HepG2 (cell line): ENCODE data around the gene HEMK1. TPM values are rescaled to one million over a fixed set of nuclear protein-coding genes. Genes with fewer than 3 reads are reported as not detected.

Experiments
- ATAC-seq: fragments of 200-7000 bp; cut with Tn5 transposase; 3 replicates; pipeline ENCODE4 v1.9.1; 2020; ENCODE audit warnings: mild to moderate bottlenecking, moderate library complexity
- BruUV-seq: library from RNA; stranded (reverse); fragments of 400-500 nt; replicated peaks from 2 replicates; lab custom pipeline; 2021; lab: Mats Ljungman, UMichigan
- CTCF ChIA-PET: fragments of 300-600 bp; formaldehyde crosslinking; extraction: SDS; loops from one replicate; lab custom pipeline; 2021; ENCODE audit warnings: low total read pairs, inconsistent platforms, low intra/inter-chr PET ratio; lab: Yijun Ruan, JAX
- POLR2A ChIA-PET: fragments of 350-600 bp; sonication (Branson Sonifier 250); formaldehyde crosslinking; loops from one replicate; lab custom pipeline; 2020; ENCODE audit warnings: antibody characterized with exemption, inconsistent platforms; lab: Yijun Ruan, JAX
- DNase-seq: peaks from one replicate; pipeline ENCODE4 v3.0.0-alpha.2; 2015; ENCODE audit warnings: low spot score
- FAIRE-seq: peaks from 3 replicates; lab custom pipeline; 2011; peaks lifted over from hg19 to GRCh38; lab: Jason Lieb, UNC
- H2AFZ ChIP-seq: one replicate; pipeline ENCODE4 v1.6.1; 2011; ENCODE audit warnings: low read length, inconsistent platforms
- H3K27ac ChIP-seq: fragments of 300-600 bp; 3 replicates; pipeline ENCODE4 v1.8.0; 2011; ENCODE audit warnings: mixed run types, mild to moderate bottlenecking, mixed read lengths, low read length, inconsistent platforms; ENCODE audit not compliant: insufficient read depth; ENCODE audit errors: extremely low read length
- H3K27me3 ChIP-seq, 2 experiments: fragments of 200-600 bp in 1 of 2; 2 replicates in 1 of 2; 3 replicates in 1 of 2; pipeline versions ENCODE4 v1.6.0 to v1.8.0; 2011; ENCODE audit warnings: low read length in 2 of 2, mild to moderate bottlenecking in 2 of 2, moderate library complexity in 2 of 2, inconsistent platforms in 1 of 2; ENCODE audit not compliant: insufficient read depth in 2 of 2, control insufficient read depth in 1 of 2
- H3K36me3 ChIP-seq, 2 experiments: fragments of 200-600 bp in 1 of 2; replicated peaks in 1 of 2; 2 replicates in 1 of 2; 3 replicates in 1 of 2; pipeline versions ENCODE4 v1.5.1 to v1.8.0; 2011; ENCODE audit warnings: low read length in 2 of 2, inconsistent platforms in 1 of 2; ENCODE audit not compliant: insufficient read depth in 2 of 2, control insufficient read depth in 1 of 2
- H3K4me1 ChIP-seq: 2 replicates; pipeline ENCODE4 v1.5.1; 2012; ENCODE audit warnings: low read length, inconsistent platforms; ENCODE audit not compliant: insufficient read depth
- H3K4me2 ChIP-seq: 2 replicates; pipeline ENCODE4 v1.6.0; 2011; ENCODE audit warnings: low read depth, low read length, inconsistent platforms
- H3K4me3 ChIP-seq, 3 experiments: fragments of 200-600 bp in 1 of 3; sonication (generic), shearing (Covaris generic) in 1 of 3; replicated peaks in 1 of 3; 2 replicates each; pipeline ENCODE4 v1.5.1; 2011 to 2016; ENCODE audit warnings: low read length in 3 of 3, inconsistent platforms in 2 of 3, low read depth in 2 of 3, mild to moderate bottlenecking in 2 of 3, control low read depth in 1 of 3, mixed read lengths in 1 of 3; ENCODE audit not compliant: insufficient read depth in 1 of 3
- H3K79me2 ChIP-seq: one replicate; pipeline ENCODE4 v1.6.1; 2011; ENCODE audit warnings: low read length, inconsistent platforms; ENCODE audit not compliant: insufficient read depth
- H3K9ac ChIP-seq: 2 replicates; pipeline ENCODE4 v1.6.0; 2011; ENCODE audit warnings: mild to moderate bottlenecking, low read depth, low read length, inconsistent platforms; ENCODE audit not compliant: insufficient read depth
- H3K9me3 ChIP-seq: 2 replicates; pipeline ENCODE4 v1.5.1; 2012; ENCODE audit warnings: mild to moderate bottlenecking, low read length
- H4K20me1 ChIP-seq: 2 replicates; pipeline ENCODE4 v1.6.0; 2011; ENCODE audit warnings: inconsistent platforms, mild to moderate bottlenecking, low read length, moderate library complexity; ENCODE audit not compliant: insufficient read depth
- ARHGAP35 ChIP-seq: sonication (generic); formaldehyde crosslinking; IDR thresholded peaks from 2 replicates; pipeline ENCODE4 v1.9.0; 2022; ENCODE audit warnings: mild to moderate bottlenecking, inconsistent platforms, moderate library complexity, missing genetic modification reagents, borderline replicate concordance
- FOXC1 ChIP-seq: sonication (generic); formaldehyde crosslinking; IDR thresholded peaks from 2 replicates; pipeline ENCODE4 v1.8.0; 2022; ENCODE audit warnings: mild to moderate bottlenecking, missing genetic modification reagents, borderline replicate concordance
- FOXJ3 ChIP-seq: sonication (generic); formaldehyde crosslinking; IDR thresholded peaks from 2 replicates; pipeline ENCODE4 v1.4.0; 2020; ENCODE audit warnings: missing genetic modification reagents, mild to moderate bottlenecking, borderline replicate concordance
- NCOA2 ChIP-seq: sonication (generic); formaldehyde crosslinking; IDR thresholded peaks from 2 replicates; pipeline ENCODE4 v1.8.0; 2022; ENCODE audit warnings: inconsistent platforms
- SCMH1 ChIP-seq: sonication (generic); formaldehyde crosslinking; IDR thresholded peaks from 2 replicates; pipeline ENCODE4 v1.9.0; 2021; ENCODE audit warnings: missing genetic modification reagents, mild to moderate bottlenecking, borderline replicate concordance
- TCF7 ChIP-seq: sonication (generic); IDR thresholded peaks from 2 replicates; pipeline ENCODE4 v1.6.1; 2016; ENCODE audit warnings: antibody characterized with exemption, low read depth
- THAP11 ChIP-seq: IDR thresholded peaks from 2 replicates; pipeline ENCODE4 v1.6.1; 2016; ENCODE audit warnings: missing biosample characterization, missing genetic modification reagents
- ZBTB38 ChIP-seq: sonication (generic); formaldehyde crosslinking; IDR thresholded peaks from 2 replicates; pipeline ENCODE4 v1.5.1; 2020; ENCODE audit warnings: mild to moderate bottlenecking, missing genetic modification reagents
- ZBTB7A ChIP-seq: sonication (generic); formaldehyde crosslinking; IDR thresholded peaks from 2 replicates; pipeline ENCODE4 v1.8.0; 2022; ENCODE audit warnings: mild to moderate bottlenecking, missing genetic modification reagents
- ZFX ChIP-seq: sonication (generic); formaldehyde crosslinking; IDR thresholded peaks from 2 replicates; pipeline ENCODE4 v1.4.0; 2020; ENCODE audit warnings: mild to moderate bottlenecking, low read depth, missing genetic modification reagents, moderate library complexity
- ZNF468 ChIP-seq: sonication (generic); formaldehyde crosslinking; IDR thresholded peaks from 2 replicates; pipeline ENCODE4 v1.8.0; 2022; ENCODE audit warnings: mild to moderate bottlenecking, moderate library complexity, missing genetic modification reagents
- ZNF547 ChIP-seq: sonication (generic); formaldehyde crosslinking; IDR thresholded peaks from 2 replicates; pipeline ENCODE4 v1.5.1; 2020; ENCODE audit warnings: mild to moderate bottlenecking, missing genetic modification reagents
- ZSCAN20 ChIP-seq: sonication (generic); formaldehyde crosslinking; IDR thresholded peaks from 2 replicates; pipeline ENCODE4 v1.4.0; 2020; ENCODE audit warnings: missing genetic modification reagents, mild to moderate bottlenecking, borderline replicate concordance
- WGBS: methylation state at CpG from one replicate; pipeline ENCODE4 v1.1.6; 2017; ENCODE audit warnings: low lambda C conversion rate; 5-methylcytosine and 5-hydroxymethylcytosine counted together
- in situ Hi-C: cut with HindIII; loops from 2 replicates; pipeline ENCODE4 v1.10.0; 2017; ENCODE audit warnings: low pct_unique_long_range_greater_than_20kb; ENCODE audit not compliant: extremely low pct_ligation_motif_present
- intact Hi-C: fragments of 100-400 bp; cut with micrococcal nuclease; formaldehyde crosslinking; loops from one replicate; pipeline ENCODE4 v1.10.0; 2022; ENCODE audit not compliant: unreplicated experiment
- polyA plus RNA-seq, 8 experiments: library from polyadenylated mRNA; depleted of rRNA in 3 of 8; stranded (reverse) in 7 of 8; unstranded in 1 of 8; fragments of >200 nt; fragmentation: Illumina TruSeq in 4 of 8; extraction: Trizol in 4 of 8; gene quantifications; 2 replicates each; pipeline versions ENCODE4 v1.2.1 to v1.2.3, GENCODE V29; 2011 to 2016; ENCODE audit warnings: low read depth in 4 of 8, missing spikeins in 1 of 8, mixed read lengths in 1 of 8; ENCODE audit not compliant: insufficient read depth in 1 of 8
- total RNA-seq, 5 experiments: library from RNA; depleted of rRNA; stranded (reverse); fragments of >200 nt; fragmentation: Illumina TruSeq; extraction: Trizol; gene quantifications; 2 replicates each; pipeline ENCODE4 v1.2.3, GENCODE V29; 2016; ENCODE audit warnings: low read depth in 1 of 5
- TF ChIP-seq, protein P1 (sequence below): sonication (generic); formaldehyde crosslinking; conservative IDR thresholded peaks from 2 replicates; pipeline ENCODE4 v1.8.0; 2022; ENCODE audit warnings: low read depth, missing genetic modification reagents
- TF ChIP-seq, protein P2 (sequence below): sonication (generic); formaldehyde crosslinking; IDR thresholded peaks from 2 replicates; pipeline ENCODE4 v1.5.1; 2020; ENCODE audit warnings: missing genetic modification reagents, mild to moderate bottlenecking, borderline replicate concordance

The HEMK1 gene
- total and polyA plus RNA-seq, 2 of the 13 experiments (the other 11 are each of a cell fraction or from before 2014, with no cell fraction given) = 9.8 to 12.6 TPM

DNA sequence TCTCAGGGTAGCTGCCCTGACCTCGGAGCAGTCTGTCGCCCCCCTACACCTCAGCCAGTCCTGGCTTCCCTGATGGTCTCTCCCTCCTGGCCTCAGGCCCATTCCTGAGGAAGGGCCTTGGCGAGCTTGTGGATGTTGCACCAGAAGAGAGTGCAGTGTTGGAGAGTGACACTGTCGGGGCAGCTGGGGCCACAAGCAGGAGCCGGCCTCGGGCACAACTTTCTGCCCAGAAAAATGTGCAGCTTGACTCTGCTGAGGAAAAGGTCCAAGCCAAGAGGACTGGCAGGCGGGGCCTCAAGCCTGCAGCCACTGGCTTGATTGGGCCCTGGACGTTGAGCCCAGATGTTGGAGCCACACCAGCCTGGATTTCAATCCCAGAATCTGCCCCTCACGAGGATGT lies 12.8 kb downstream of the HEMK1 start:
- ChIA-PET POLR2A (interaction anchor here (1.1 to 4.3 kb wide), 3 partner anchors 10 to 30 kb away, joined by 3 to 20 read pairs (median 8); partner anchors contain the start of gene CISH), CTCF (no interaction called here)
- no TSS peak for BruUV-seq

More for the DNA sequence above, 12.8 kb downstream of the HEMK1 start:
- H3K4me2 ChIP-seq = no peak overlapping the region
- TF ChIP-seq FOXC1 (CRISPR knock-in tag) (no peak), ZNF547 (CRISPR knock-in tag) (no peak), ARHGAP35 (CRISPR knock-in tag) (no peak), ZBTB38 (CRISPR knock-in tag) (no peak), THAP11 (no peak), TCF7 (no peak), NCOA2 (CRISPR knock-in tag) (no peak), SCMH1 (CRISPR knock-in tag) (no peak), ZBTB7A (CRISPR knock-in tag) (no peak), ZFX (CRISPR knock-in tag) (no peak), ZSCAN20 (CRISPR knock-in tag) (no peak), ZNF468 (no peak), FOXJ3 (CRISPR knock-in tag) (no peak)
- TF ChIP-seq, protein P1, sequence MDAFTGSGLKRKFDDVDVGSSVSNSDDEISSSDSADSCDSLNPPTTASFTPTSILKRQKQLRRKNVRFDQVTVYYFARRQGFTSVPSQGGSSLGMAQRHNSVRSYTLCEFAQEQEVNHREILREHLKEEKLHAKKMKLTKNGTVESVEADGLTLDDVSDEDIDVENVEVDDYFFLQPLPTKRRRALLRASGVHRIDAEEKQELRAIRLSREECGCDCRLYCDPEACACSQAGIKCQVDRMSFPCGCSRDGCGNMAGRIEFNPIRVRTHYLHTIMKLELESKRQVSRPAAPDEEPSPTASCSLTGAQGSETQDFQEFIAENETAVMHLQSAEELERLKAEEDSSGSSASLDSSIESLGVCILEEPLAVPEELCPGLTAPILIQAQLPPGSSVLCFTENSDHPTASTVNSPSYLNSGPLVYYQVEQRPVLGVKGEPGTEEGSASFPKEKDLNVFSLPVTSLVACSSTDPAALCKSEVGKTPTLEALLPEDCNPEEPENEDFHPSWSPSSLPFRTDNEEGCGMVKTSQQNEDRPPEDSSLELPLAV (CRISPR knock-in tag) = no peak
- TF ChIP-seq, protein P2, sequence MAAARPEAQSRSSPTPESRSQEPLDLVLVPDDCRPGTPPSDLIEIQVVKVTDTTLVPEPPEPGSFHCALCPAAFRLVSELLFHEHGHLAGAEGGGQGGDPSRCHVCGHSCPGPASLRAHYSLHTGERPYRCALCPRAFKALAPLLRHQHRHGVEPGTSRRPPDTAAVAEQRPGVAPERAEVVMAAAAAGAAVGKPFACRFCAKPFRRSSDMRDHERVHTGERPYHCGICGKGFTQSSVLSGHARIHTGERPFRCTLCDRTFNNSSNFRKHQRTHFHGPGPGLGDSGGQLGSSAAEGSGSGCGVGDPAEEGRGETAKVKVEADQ = no peak
- H3K79me2 ChIP-seq = no peaks in the 10 kb centered on the region
- no peaks in the 10 kb centered on the region; a peak in 2 of 5 replicates for H3K36me3 ChIP-seq
- H2AFZ ChIP-seq = no peak overlapping the region
- FAIRE-seq (no peak), DNase-seq (no peak), ATAC-seq (no peak)
- no peaks in the 10 kb centered on the region for H3K27me3 ChIP-seq
- H3K9me3 ChIP-seq = no peaks in the 10 kb centered on the region
- no peak overlapping the region for H3K4me3 ChIP-seq
- no peaks in the 10 kb centered on the region for H4K20me1 ChIP-seq
- in situ Hi-C loops = no loop called here
- peaks cover 58% of the 10 kb centered on the region for H3K4me1 ChIP-seq
- WGBS = 83% methylated on average over 8 of the region's 9 CpGs
- intact Hi-C loops = no loop called here
- no peak overlapping the region for H3K27ac ChIP-seq
- no peak overlapping the region for H3K9ac ChIP-seq
